NCI-H2227 (cell line): Measurements from ENCODE around the gene ZNF28.
"Not testable (repeated sequence)": the region's sequence is repeated elsewhere in the genome, so short reads cannot be mapped to it uniquely, and the experiment has no call there.

Source experiments
- DNase-seq: peaks from one replicate; lab custom pipeline; 2025; ENCODE audit not compliant: unreplicated experiment; lab: John Stamatoyannopoulos, UW

Gene ZNF28

GRCh38 chr19:52782864-52783263 lies 38.6 kb downstream of the ZNF28 start:
- DNase-seq, result not testable (repeated sequence)

- no peak for DNase-seq
These were observed 42.6 kb downstream of the ZNF28 start for GRCh38 chr19:52778811-52779210.

- DNase-seq, result not testable (repeated sequence)
These were observed 65.0 kb downstream of the ZNF28 start for GRCh38 chr19:52756447-52756846.

- DNase-seq, result no peak
These were observed 71.7 kb downstream of the ZNF28 start for GRCh38 chr19:52749780-52750179.

- peak; percentile 8 for DNase-seq
These were observed 73.0 kb downstream of the ZNF28 start for GRCh38 chr19:52748336-52748950.
